Measurements from ENCODE around the gene CORO7. TPM values are rescaled to one million over a fixed set of nuclear protein-coding genes. Genes with fewer than 3 reads are reported as not detected.

The CORO7 gene
- total and polyA plus RNA-seq, 7 donors, result 10.0 to 43.4 (median 17.1) TPM

GRCh38 chr16:4388271-4389021, 27.9 kb downstream of the CORO7 start:
- Histone ChIP-seq H3K4me1 (peaks cover 0 to 35% (median 17%) of the 10 kb centered on the region in 4 donors), H3K27ac (peak overlapping the region; percentile 30 to 43 (median 32)), H3K36me3 (peaks cover 0 to 23% (median 6%) of the 10 kb centered on the region in 4 donors), H3K27me3 (no peaks in the 10 kb centered on the region), H3K4me3 (no peak overlapping the region), H3K9me3 (no peaks in the 10 kb centered on the region)
- WGBS, 2 donors, result 89 to 91% methylated on average over 19 of the region's 19 CpGs
- no peak for TF ChIP-seq CTCF (IDR thresholded peaks at IDR 0.05)
- no peak for TF ChIP-seq POLR2A (IDR thresholded peaks at IDR 0.05)
- no peak for TF ChIP-seq POLR2AphosphoS5 (IDR thresholded peaks at IDR 0.05)
- TF ChIP-seq EP300 (IDR thresholded peaks at IDR 0.05), result no peak
- DNase-seq, result no peak
- intact Hi-C loops (cut with DNase I), result no loop called here

GRCh38 chr16:4387781-4388180, 28.6 kb downstream of the CORO7 start:
- no peaks in the 10 kb centered on the region for H3K27me3 ChIP-seq
- peaks cover 2 to 27% (median 10%) of the 10 kb centered on the region in 4 donors for H3K36me3 ChIP-seq
- peaks cover 0 to 29% (median 11%) of the 10 kb centered on the region in 4 donors for H3K4me1 ChIP-seq
- no peaks in the 10 kb centered on the region for H3K9me3 ChIP-seq
- no peak overlapping the region for H3K4me3 ChIP-seq
- TF ChIP-seq EP300 (IDR thresholded peaks at IDR 0.05) (no peak), POLR2AphosphoS5 (IDR thresholded peaks at IDR 0.05) (no peak), CTCF (IDR thresholded peaks at IDR 0.05) (no peak), POLR2A (IDR thresholded peaks at IDR 0.05) (no peak)
- no peak for DNase-seq
- WGBS, 2 donors, result 96% methylated on average over 20 of the region's 20 CpGs
- intact Hi-C loops (cut with DNase I), result no loop called here
- peak overlapping the region in 2 of 4 donors; percentile 31 to 32 for H3K27ac ChIP-seq

GRCh38 chr16:4386951-4387565, 29.3 kb downstream of the CORO7 start:
- H3K9me3 ChIP-seq, result no peaks in the 10 kb centered on the region
- intact Hi-C loops (cut with DNase I), result no loop called here
- peak overlapping the region in 3 of 4 donors; percentile 26 to 38 (median 27) for H3K27ac ChIP-seq
- peaks cover 0 to 21% (median 4%) of the 10 kb centered on the region in 4 donors for H3K4me1 ChIP-seq
- TF ChIP-seq POLR2AphosphoS5 (IDR thresholded peaks at IDR 0.05) (peak in 1 of 4 donors; percentile 3), EP300 (IDR thresholded peaks at IDR 0.05) (no peak), CTCF (IDR thresholded peaks at IDR 0.05) (no peak), POLR2A (IDR thresholded peaks at IDR 0.05) (no peak)
- H3K27me3 ChIP-seq, result no peaks in the 10 kb centered on the region
- DNase-seq, result no peak
- 89 to 90% methylated on average over 10 of the region's 10 CpGs for WGBS, 2 donors
- peaks cover 5 to 34% (median 15%) of the 10 kb centered on the region in 4 donors for H3K36me3 ChIP-seq
- no peak overlapping the region for H3K4me3 ChIP-seq

- 67 to 80% methylated on average over 8 of the region's 8 CpGs for WGBS, 2 donors
- Histone ChIP-seq H3K36me3 (peaks cover 5 to 40% (median 18%) of the 10 kb centered on the region in 4 donors), H3K27ac (peak overlapping the region; percentile 8 to 38 (median 26)), H3K27me3 (no peaks in the 10 kb centered on the region), H3K9me3 (no peaks in the 10 kb centered on the region), H3K4me3 (no peak overlapping the region), H3K4me1 (peaks cover 0 to 15% (median under 1%) of the 10 kb centered on the region in 4 donors)
- no peak for DNase-seq
- intact Hi-C loops (cut with DNase I), result no loop called here
- TF ChIP-seq EP300 (IDR thresholded peaks at IDR 0.05) (no peak), POLR2A (IDR thresholded peaks at IDR 0.05) (no peak), CTCF (IDR thresholded peaks at IDR 0.05) (no peak), POLR2AphosphoS5 (IDR thresholded peaks at IDR 0.05) (no peak)
These were observed 30.0 kb downstream of the CORO7 start for GRCh38 chr16:4386451-4386805.
